ENCODE results near the gene CTDSPL. TPM values are rescaled to one million over a fixed set of nuclear protein-coding genes. Genes with fewer than 3 reads are reported as not detected.
"Not testable (repeated sequence)": the region's sequence is repeated elsewhere in the genome, so short reads cannot be mapped to it uniquely, and the experiment has no call there.

The CTDSPL gene, protein sequence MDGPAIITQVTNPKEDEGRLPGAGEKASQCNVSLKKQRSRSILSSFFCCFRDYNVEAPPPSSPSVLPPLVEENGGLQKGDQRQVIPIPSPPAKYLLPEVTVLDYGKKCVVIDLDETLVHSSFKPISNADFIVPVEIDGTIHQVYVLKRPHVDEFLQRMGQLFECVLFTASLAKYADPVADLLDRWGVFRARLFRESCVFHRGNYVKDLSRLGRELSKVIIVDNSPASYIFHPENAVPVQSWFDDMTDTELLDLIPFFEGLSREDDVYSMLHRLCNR
- total RNA-seq (2022) = 55.2 and 81.9 TPM in 2 replicates
- Bru-seq, nascent RNA = percentile 87 among the genes with signal in this experiment
- percentile 83 among the genes with signal in this experiment for BruChase-seq, experiment 1, labeled RNA remaining after a 6-hour chase
- BruChase-seq, experiment 2, labeled RNA remaining after a 2-hour chase = percentile 80 among the genes with signal in this experiment
- long read RNA-seq, full-length matches to known transcripts = 44 of 72 reads
- long read RNA-seq, partial matches to known transcripts = 5 of 72 reads
- long read RNA-seq, other reads (novel, unspliced or antisense) = 23 of 72 reads

DNA sequence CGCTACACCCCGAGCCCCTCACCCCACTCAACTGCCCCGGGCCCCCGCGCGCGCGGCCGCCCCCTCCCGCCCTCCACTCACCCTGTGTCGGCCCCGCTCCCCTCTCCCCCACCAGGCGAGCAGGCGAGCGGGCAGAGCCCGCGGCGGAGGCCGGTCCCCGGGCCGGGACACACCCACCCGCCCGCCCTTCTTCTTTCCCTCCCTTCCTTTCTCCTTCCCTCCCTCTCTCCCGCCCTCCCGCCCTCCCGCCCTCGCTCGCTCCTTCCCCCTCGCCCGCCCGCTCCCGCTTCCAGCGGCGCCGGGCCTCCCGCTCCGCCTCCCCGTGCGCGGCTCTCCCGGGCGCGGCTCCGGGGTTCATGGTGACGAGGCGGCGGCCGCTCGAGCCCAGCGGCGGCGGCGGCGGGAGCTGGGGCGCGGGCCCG is at the start of gene CTDSPL:
TSS of gene CTDSPL (plus strand) at position 261 of the 422 bp plus-strand sequence. CDS start 320 bp downstream, outside the sequence.
- intact Hi-C loops (cut with micrococcal nuclease; ENCODE audit: unreplicated experiment) = no loop called here
- Mint-ChIP-seq H3K4me1 (ENCODE audit: low read depth, unreplicated experiment) (peaks cover 55% of the 10 kb centered on the region), H3K9me3 (ENCODE audit: low read depth, unreplicated experiment) (no peaks in the 10 kb centered on the region), H3K4me3 (ENCODE audit: low read depth, unreplicated experiment) (peak within 1 kb of the TSS; percentile 95), H3K27ac (ENCODE audit: unreplicated experiment) (peak within 1 kb of the TSS; percentile 64), H3K27me3 (ENCODE audit: unreplicated experiment) (no peaks in the 10 kb centered on the region), H3K36me3 (ENCODE audit: insufficient read depth, unreplicated experiment) (peaks cover 32% of the 10 kb centered on the region)
- peak; percentile 50 for DNase-seq
- TF ChIP-seq, protein P1, sequence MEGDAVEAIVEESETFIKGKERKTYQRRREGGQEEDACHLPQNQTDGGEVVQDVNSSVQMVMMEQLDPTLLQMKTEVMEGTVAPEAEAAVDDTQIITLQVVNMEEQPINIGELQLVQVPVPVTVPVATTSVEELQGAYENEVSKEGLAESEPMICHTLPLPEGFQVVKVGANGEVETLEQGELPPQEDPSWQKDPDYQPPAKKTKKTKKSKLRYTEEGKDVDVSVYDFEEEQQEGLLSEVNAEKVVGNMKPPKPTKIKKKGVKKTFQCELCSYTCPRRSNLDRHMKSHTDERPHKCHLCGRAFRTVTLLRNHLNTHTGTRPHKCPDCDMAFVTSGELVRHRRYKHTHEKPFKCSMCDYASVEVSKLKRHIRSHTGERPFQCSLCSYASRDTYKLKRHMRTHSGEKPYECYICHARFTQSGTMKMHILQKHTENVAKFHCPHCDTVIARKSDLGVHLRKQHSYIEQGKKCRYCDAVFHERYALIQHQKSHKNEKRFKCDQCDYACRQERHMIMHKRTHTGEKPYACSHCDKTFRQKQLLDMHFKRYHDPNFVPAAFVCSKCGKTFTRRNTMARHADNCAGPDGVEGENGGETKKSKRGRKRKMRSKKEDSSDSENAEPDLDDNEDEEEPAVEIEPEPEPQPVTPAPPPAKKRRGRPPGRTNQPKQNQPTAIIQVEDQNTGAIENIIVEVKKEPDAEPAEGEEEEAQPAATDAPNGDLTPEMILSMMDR (IDR thresholded peaks at IDR 0.05; ENCODE audit: unreplicated experiment) = no peak
- BruUV-seq (replicated peaks) = no TSS peak
- CTCF ChIA-PET = no interaction called here

DNA sequence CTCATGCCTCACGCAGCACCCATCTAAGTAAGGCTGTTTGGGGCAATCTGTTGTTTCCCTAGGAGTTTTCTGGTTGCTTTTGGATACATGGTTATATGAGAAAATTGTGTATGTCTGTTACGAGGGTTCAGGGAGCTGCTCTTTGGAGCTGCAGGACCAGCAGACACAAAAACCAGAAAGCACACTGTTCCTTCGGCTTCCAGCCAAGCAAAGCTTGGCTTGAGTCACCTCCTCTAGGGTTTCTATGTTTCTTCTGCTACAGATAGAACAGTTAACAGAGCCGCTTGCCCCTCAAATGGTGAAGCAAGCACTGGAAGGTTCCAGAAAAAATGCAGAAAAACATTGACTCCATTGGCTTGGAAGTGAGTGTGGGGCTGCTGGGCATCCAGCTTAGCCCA is 49.2 kb upstream of the CTDSPL start:
- no peak for DNase-seq
- no TSS peak for BruUV-seq (replicated peaks)
- Mint-ChIP-seq H3K4me1 (ENCODE audit: low read depth, unreplicated experiment) (no peaks in the 10 kb centered on the region), H3K27me3 (ENCODE audit: unreplicated experiment) (peaks cover 2% of the 10 kb centered on the region), H3K36me3 (ENCODE audit: insufficient read depth, unreplicated experiment) (no peaks in the 10 kb centered on the region), H3K4me3 (ENCODE audit: low read depth, unreplicated experiment) (no peak overlapping the region), H3K27ac (ENCODE audit: unreplicated experiment) (no peak overlapping the region), H3K9me3 (ENCODE audit: low read depth, unreplicated experiment) (no peaks in the 10 kb centered on the region)
- TF ChIP-seq, protein P1 (IDR thresholded peaks at IDR 0.05; ENCODE audit: unreplicated experiment) = no peak
- CTCF ChIA-PET = no interaction called here
- intact Hi-C loops (cut with micrococcal nuclease; ENCODE audit: unreplicated experiment) = no loop called here

DNA sequence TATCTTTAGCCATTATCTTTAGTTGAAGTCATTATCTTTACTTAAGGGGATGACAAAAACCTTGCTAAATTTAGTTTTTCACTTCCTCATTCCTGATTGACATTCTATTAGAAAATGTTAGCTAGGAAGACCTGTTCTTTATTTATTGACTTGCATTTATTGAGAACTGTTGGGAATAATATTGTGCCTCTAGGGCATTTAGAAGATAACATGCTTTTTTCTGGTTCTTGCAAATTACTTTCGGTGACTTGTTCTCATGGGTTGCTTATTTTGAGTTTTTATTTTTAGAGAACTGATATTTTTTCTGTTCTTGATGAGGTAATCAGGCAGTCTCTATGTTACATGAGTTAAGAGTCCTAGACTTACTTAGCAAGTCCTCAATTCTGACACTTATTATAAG is 48.3 kb upstream of the CTDSPL start:
- intact Hi-C loops (cut with micrococcal nuclease; ENCODE audit: unreplicated experiment) = no loop called here
- H3K36me3 Mint-ChIP-seq (ENCODE audit: insufficient read depth, unreplicated experiment) = no peaks in the 10 kb centered on the region
- H3K27me3 Mint-ChIP-seq (ENCODE audit: unreplicated experiment) = no peaks in the 10 kb centered on the region
- BruUV-seq (replicated peaks) = no TSS peak
- TF ChIP-seq, protein P1 (IDR thresholded peaks at IDR 0.05; ENCODE audit: unreplicated experiment) = no peak
- H3K4me3 Mint-ChIP-seq (ENCODE audit: low read depth, unreplicated experiment) = no peak overlapping the region
- H3K4me1 Mint-ChIP-seq (ENCODE audit: low read depth, unreplicated experiment) = no peaks in the 10 kb centered on the region
- CTCF ChIA-PET = interaction anchor here (0.7 kb wide), 1 partner anchor 1239 kb away, joined by 3 read pairs; no protein-coding TSS in a partner anchor
- DNase-seq = no peak
- no peak overlapping the region for H3K27ac Mint-ChIP-seq (ENCODE audit: unreplicated experiment)
- no peaks in the 10 kb centered on the region for H3K9me3 Mint-ChIP-seq (ENCODE audit: low read depth, unreplicated experiment)

DNA sequence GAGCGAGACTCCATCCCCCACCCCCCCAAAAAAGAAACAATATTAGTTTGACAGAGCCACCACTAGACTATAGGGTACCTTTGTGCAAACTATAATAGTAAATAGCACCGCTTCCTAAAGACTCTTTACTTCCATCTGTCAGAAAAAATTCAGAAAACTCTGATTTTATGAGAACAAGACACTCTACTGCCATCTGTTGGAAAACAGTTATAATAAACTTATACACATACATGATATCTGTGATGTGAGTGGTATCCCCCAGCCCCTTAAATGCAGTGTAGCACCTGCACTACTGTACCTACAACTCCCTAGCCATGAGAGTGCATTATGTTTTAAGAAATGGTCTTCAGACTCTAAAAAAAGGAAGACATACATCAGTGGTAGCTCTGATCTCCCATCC is 47.1 kb upstream of the CTDSPL start:
- CTCF ChIA-PET = no interaction called here

DNA sequence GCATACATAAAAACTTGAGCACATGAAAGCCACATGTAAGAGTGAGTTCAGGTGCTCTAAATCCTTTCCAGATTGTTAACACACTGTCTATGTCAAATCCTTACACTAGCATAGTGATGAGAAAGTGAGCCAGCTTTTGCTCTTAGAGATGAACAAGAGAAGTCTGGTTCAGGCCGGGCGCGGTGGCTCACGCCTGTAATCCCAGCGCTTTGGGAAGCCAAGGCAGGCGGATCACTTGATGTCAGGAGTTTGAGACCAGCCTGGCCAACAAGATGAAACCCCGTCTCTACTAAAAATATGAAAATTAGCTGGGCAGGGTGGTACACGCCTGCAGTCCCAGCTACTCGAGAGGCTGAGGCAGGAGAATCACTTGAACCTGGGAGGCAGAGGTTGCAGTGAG is 46.5 kb upstream of the CTDSPL start:
- DNase-seq; H3K4me1 Mint-ChIP-seq (ENCODE audit: low read depth, unreplicated experiment); H3K4me3 Mint-ChIP-seq (ENCODE audit: low read depth, unreplicated experiment); H3K27ac Mint-ChIP-seq (ENCODE audit: unreplicated experiment); H3K36me3 Mint-ChIP-seq (ENCODE audit: insufficient read depth, unreplicated experiment); H3K27me3 Mint-ChIP-seq (ENCODE audit: unreplicated experiment); BruUV-seq (replicated peaks); intact Hi-C loops (cut with micrococcal nuclease; ENCODE audit: unreplicated experiment); H3K9me3 Mint-ChIP-seq (ENCODE audit: low read depth, unreplicated experiment); CTCF ChIA-PET: not testable (repeated sequence)

More for the DNA sequence above, 47.1 kb upstream of the CTDSPL start:
- BruUV-seq (replicated peaks) = no TSS peak
- intact Hi-C loops (cut with micrococcal nuclease; ENCODE audit: unreplicated experiment) = no loop called here
- Mint-ChIP-seq H3K4me1 (ENCODE audit: low read depth, unreplicated experiment) (no peaks in the 10 kb centered on the region), H3K4me3 (ENCODE audit: low read depth, unreplicated experiment) (no peak overlapping the region), H3K27me3 (ENCODE audit: unreplicated experiment) (no peaks in the 10 kb centered on the region), H3K9me3 (ENCODE audit: low read depth, unreplicated experiment) (no peaks in the 10 kb centered on the region), H3K36me3 (ENCODE audit: insufficient read depth, unreplicated experiment) (no peaks in the 10 kb centered on the region), H3K27ac (ENCODE audit: unreplicated experiment) (no peak overlapping the region)
- no peak for DNase-seq
- TF ChIP-seq, protein P1 (IDR thresholded peaks at IDR 0.05; ENCODE audit: unreplicated experiment) = peak; percentile 18
